ENCODE results near the gene HS6ST2.
"Not testable (repeated sequence)": the region's sequence is repeated elsewhere in the genome, so short reads cannot be mapped to it uniquely, and the experiment has no call there.

Gene HS6ST2

DNA sequence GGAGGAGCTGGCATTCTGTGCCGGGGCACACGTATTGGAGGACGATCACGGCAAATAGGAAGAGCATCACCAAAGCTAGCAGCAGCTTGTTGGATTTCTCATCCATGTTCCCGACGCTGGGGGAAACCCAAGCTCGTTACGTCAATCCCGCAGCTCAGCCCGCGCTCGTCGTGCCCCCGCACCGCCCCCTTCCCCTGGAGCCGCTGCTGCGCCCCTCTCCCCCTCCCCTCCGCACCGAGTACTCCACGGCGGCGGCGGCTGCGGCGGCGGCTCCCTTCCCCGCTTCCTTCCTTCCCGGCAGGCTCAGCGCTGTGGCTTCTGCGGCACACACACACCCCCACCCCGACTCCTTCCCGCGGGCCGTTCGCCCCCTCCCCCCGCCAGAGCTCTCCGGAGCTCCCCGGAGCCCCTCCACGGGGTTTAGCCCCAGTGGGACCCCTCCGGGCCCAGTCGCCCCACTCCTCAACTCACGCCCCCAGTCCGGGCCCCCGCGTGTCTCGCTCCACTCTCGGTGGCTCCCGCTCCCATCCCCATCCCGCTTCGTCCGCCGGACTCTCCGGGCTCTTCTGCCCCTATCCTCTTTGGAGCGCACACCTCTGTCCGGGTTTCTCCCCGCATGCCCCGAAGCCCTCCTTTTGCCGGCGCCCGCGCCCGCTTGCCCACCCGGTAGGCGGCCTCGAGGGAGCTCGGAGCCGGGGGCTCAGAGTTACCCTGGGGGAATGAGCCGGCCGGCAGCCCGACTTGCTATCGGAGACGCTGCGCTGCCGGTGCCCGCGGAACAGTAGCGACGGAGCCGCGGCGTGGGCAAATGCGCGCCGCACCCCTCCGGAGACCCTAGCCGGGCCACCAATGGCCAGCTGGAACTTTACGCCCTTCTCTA, 978 bp downstream of the HS6ST2 start:
- DNase-seq (ENCODE audit: low read depth): peak; percentile 9
- TF ChIP-seq, protein P1, sequence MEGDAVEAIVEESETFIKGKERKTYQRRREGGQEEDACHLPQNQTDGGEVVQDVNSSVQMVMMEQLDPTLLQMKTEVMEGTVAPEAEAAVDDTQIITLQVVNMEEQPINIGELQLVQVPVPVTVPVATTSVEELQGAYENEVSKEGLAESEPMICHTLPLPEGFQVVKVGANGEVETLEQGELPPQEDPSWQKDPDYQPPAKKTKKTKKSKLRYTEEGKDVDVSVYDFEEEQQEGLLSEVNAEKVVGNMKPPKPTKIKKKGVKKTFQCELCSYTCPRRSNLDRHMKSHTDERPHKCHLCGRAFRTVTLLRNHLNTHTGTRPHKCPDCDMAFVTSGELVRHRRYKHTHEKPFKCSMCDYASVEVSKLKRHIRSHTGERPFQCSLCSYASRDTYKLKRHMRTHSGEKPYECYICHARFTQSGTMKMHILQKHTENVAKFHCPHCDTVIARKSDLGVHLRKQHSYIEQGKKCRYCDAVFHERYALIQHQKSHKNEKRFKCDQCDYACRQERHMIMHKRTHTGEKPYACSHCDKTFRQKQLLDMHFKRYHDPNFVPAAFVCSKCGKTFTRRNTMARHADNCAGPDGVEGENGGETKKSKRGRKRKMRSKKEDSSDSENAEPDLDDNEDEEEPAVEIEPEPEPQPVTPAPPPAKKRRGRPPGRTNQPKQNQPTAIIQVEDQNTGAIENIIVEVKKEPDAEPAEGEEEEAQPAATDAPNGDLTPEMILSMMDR (conservative IDR thresholded peaks at IDR 0.05; ENCODE audit: control insufficient read depth, insufficient read depth, low read depth, low read length): no peak
- no peak overlapping the region for H3K4me3 ChIP-seq (ENCODE audit: control insufficient read depth, low read depth, low read length)

DNA sequence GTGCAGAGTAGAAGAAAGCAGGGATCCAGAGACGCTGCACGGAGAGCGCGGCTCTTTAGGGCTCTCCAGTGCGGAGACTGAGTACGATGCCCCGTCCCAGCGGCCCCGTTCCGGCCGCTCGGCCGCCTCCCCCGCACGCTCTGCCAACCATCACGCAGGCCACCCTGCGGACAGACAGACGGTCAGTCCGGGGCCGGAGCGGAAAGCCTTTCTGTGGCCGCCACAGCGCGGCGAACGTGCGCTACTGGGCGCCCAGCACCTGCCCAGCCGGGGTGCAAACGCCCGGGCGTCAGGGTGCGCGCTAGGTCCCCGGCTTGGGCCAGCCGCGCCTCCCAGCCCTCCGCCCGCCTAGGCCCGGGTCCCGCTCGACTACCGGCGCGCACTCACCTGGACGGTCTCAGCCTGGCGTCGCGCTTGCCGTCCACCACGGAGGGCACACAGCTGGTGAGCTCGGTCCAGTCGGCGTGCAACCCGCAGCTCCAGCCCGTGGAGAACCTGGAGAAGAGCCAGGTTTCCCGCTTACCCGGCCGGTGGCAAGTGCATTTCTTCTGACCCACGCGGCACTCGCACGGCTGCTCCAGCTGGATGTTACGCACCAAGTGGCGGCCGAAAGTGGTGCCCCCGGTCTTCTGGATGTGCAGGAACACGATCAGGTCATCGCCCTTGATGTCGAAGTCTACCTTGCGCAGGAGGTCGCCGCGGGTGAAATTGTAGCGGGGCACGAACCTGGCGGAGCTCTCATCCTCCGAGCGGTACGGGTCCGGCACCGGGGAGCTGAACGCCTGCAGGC, 1.8 kb downstream of the HS6ST2 start:
- no peak for DNase-seq (ENCODE audit: low read depth)
- TF ChIP-seq, protein P1 (conservative IDR thresholded peaks at IDR 0.05; ENCODE audit: control insufficient read depth, insufficient read depth, low read depth, low read length): no peak
- H3K4me3 ChIP-seq (ENCODE audit: control insufficient read depth, low read depth, low read length): no peak overlapping the region

DNA sequence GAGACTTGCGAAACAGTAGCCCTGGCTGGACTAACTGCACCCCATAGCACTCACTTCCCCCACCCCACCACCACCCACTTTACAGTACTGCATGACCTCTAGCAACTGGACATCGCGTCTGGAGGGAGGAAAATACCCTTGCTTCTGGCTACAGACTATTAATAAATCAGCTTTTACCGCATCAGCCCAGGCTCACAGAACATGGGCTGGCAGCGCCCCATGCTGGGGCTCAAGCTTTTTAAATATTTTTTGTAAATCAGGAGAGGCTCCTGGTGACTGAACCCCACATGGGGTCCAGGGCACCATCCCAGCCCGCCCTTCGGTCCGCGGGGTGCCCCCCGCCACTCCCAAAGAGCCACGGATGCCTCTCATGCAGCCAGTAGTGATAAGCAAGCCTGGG, 2.7 kb downstream of the HS6ST2 start:
- no peak for DNase-seq (ENCODE audit: low read depth)
- TF ChIP-seq, protein P1 (conservative IDR thresholded peaks at IDR 0.05; ENCODE audit: control insufficient read depth, insufficient read depth, low read depth, low read length): no peak
- no peak overlapping the region for H3K4me3 ChIP-seq (ENCODE audit: control insufficient read depth, low read depth, low read length)

DNA sequence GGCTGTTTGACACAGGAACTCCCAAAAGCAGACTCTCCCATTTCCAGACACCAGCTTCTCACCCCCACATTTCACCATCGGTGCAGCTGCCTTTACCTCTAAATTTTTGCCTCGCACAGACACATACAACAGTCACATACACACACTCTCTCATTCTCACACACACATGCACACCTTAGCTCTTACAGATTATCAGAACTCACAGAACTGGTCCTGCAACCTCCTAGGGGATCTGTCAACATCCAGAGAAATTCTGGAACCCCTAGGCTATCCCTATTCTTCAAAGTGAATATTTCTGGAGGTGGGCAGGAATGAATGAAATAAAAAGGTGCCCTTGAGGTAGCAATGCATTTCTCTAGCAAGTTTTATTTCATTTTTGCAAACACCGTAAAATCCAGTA, 4.1 kb downstream of the HS6ST2 start:
- no peak for DNase-seq (ENCODE audit: low read depth)
- H3K4me3 ChIP-seq (ENCODE audit: control insufficient read depth, low read depth, low read length): no peak overlapping the region
- TF ChIP-seq, protein P1 (conservative IDR thresholded peaks at IDR 0.05; ENCODE audit: control insufficient read depth, insufficient read depth, low read depth, low read length): no peak

DNA sequence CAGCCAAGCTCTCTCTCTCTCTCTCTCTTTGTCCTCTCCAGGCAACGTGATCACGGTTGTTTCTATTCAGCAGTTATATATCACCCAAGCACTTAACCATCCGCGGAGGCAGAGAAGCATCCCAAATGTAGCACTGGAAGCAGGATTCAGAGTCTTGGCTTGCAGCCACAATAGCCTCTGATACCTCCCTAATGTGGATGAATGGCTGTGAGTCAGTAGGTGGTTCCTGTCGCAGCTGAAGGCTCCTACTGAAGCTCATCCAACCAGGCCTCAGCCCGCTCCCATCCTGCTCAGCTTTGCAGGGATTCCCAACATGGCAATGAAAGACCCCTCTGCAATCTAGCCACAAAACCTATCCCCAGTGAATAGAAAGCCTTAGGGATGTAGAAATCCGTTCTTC, 5.1 kb downstream of the HS6ST2 start:
- H3K4me3 ChIP-seq (ENCODE audit: control insufficient read depth, low read depth, low read length): no peak overlapping the region
- TF ChIP-seq, protein P1 (conservative IDR thresholded peaks at IDR 0.05; ENCODE audit: control insufficient read depth, insufficient read depth, low read depth, low read length): no peak
- DNase-seq (ENCODE audit: low read depth): no peak

DNA sequence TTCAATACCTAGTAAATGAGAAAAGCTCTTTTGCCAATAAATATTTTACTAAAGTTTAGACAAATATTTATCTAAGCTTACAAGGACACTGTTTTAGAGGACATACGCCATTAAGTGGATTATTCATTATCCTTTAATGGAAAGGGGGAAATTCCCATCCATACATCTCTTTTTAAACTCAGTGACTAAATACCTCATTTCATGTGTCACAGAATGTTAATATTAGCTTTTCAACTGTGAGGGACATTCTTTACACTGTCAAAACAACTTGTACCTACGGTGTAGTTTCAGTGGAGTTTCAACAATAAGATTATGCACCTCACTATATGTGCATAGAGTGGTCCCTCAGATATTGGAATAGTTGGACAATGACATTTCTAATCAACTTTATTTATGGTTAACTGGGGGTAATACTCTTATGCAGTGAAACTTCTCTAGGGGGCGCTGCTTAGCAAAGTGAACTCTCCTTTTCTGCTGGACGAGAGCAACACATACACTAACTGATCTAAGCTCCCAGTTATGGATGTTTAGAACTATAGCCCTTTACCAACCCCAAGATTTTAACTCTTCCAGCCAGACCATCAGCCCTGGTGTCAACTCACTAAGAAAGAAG, 9.7 kb downstream of the HS6ST2 start:
- H3K4me3 ChIP-seq (ENCODE audit: control insufficient read depth, low read depth, low read length): no peak overlapping the region
- TF ChIP-seq, protein P1 (conservative IDR thresholded peaks at IDR 0.05; ENCODE audit: control insufficient read depth, insufficient read depth, low read depth, low read length): peak; percentile 16
- no peak for DNase-seq (ENCODE audit: low read depth)

DNA sequence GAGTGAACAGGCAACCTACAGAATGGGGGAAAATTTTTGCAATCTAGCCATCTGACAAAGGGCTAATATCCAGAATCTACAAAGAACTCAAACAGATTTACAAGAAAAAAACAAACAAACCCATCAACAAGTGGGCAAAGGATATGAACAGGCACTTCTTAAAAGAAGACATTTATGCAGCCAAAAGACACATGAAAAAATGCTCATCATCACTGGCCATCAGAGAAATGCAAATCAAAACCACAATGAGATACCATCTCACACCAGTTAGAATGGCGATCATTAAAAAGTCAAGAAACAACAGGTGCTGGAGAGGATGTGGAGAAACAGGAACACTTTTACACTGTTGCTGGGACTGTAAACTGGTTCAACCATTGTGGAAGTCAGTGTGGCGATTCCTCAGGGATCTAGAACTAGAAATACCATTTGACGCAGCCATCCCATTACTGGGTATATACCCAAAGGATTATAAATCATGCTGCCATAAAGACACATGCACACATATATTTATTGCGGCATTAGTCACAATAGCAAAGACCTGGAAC, 13.3 kb downstream of the HS6ST2 start:
- H3K4me3 ChIP-seq (ENCODE audit: control insufficient read depth, low read depth, low read length); DNase-seq (ENCODE audit: low read depth): not testable (repeated sequence)

Data from fibroblast of mammary gland (primary cell).